Measurements from ENCODE around the gene ICAM2. TPM values are rescaled to one million over a fixed set of nuclear protein-coding genes. Genes with fewer than 3 reads are reported as not detected.
A peak's percentile ranks its signal among the peaks of the same experiment; 100 is the strongest.

The ICAM2 gene
- total and polyA plus RNA-seq, 2 donors (not counting 3 experiments of a cell fraction or from before 2014, with no cell fraction given) = 586 to 2,377 TPM

DNA sequence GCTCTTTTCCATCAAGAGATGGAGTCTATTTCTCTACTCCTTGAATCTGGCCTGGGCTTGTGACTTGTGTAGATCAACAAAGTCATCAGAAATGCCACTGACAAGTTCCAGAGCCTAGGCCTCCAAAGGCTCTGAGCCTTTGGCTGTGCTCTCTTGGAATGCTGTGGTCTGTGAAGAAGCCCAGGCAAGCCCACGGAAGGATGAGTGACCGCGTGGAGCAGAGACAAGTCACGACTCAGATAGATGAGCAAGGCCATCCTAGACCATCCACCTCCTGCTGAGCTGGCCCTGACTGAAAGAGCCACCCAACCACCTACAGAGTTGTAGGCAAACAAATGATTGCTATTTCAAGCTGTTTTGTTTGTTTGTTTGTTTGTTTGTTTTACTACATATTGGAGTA, 11.6 kb upstream of the ICAM2 start:
- FAIRE-seq (no peak), DNase-seq (ENCODE audit: low read depth, low spot score) (no peak)
- H3K36me3 ChIP-seq (ENCODE audit: control insufficient read depth in 2 of 2, extremely low read depth in 1 of 2, insufficient read depth in 2 of 2, low read length in 2 of 2) = no peaks in the 10 kb centered on the region
- H2AFZ ChIP-seq (ENCODE audit: low read depth, low read length) = no peak overlapping the region
- H3K9me3 ChIP-seq (replicated peaks; ENCODE audit: control insufficient read depth, insufficient read depth, low read length) = no peaks in the 10 kb centered on the region
- TF ChIP-seq JUN (IDR thresholded peaks at IDR 0.05; ENCODE audit: borderline replicate concordance, insufficient read depth, insufficient read length, low read depth) (no peak), MYC (IDR thresholded peaks at IDR 0.05; ENCODE audit: low read depth, low read length) (no peak)
- TF ChIP-seq, protein P1, sequence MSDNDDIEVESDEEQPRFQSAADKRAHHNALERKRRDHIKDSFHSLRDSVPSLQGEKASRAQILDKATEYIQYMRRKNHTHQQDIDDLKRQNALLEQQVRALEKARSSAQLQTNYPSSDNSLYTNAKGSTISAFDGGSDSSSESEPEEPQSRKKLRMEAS (IDR thresholded peaks at IDR 0.05; ENCODE audit: insufficient read depth, insufficient read length) = no peak
- no peaks in the 10 kb centered on the region for H3K9me1 ChIP-seq (replicated peaks; ENCODE audit: control insufficient read depth, extremely low read depth, insufficient read depth, low read length)
- no peak overlapping the region for H3K4me3 ChIP-seq (replicated peaks in 1 of 3; ENCODE audit: insufficient read depth in 1 of 3, low read depth in 1 of 3, low read length in 3 of 3)
- dilution Hi-C loops (cut with MboI; ENCODE audit: extremely low pct_ligation_motif_present, low sequenced_read_pairs) = loop anchor here (25.0 kb wide), 1 partner anchor 105 kb away; the partner anchor contains the start of gene ERN1
- H3K4me1 ChIP-seq (ENCODE audit: control insufficient read depth, extremely low read depth, insufficient read depth, low read length) = no peaks in the 10 kb centered on the region
- H3K4me2 ChIP-seq (ENCODE audit: insufficient read depth, low read length) = no peak overlapping the region
- CTCF ChIA-PET = interaction anchor here (15.1 kb wide), 1 partner anchor 100 kb away, joined by 802 read pairs; the partner anchor contains the start of gene ERN1
- no peaks in the 10 kb centered on the region for H3K27me3 ChIP-seq (ENCODE audit: control insufficient read depth in 2 of 2, insufficient read depth in 2 of 2, low read length in 2 of 2)
- BruUV-seq (replicated peaks) = no TSS peak
- intact Hi-C loops (cut with micrococcal nuclease) = no loop called here
- no peaks in the 10 kb centered on the region for H3K79me2 ChIP-seq (ENCODE audit: control insufficient read depth, insufficient read depth, low read length)
- no peak overlapping the region for H3K9ac ChIP-seq (replicated peaks; ENCODE audit: extremely low read depth, insufficient read depth, low read length)
- no peak overlapping the region for H3K27ac ChIP-seq (ENCODE audit: insufficient read depth, low read depth, low read length)
- no peaks in the 10 kb centered on the region for H4K20me1 ChIP-seq (replicated peaks; ENCODE audit: control insufficient read depth, extremely low read depth, insufficient read depth, low read length)
- POLR2A ChIA-PET = no interaction called here

DNA sequence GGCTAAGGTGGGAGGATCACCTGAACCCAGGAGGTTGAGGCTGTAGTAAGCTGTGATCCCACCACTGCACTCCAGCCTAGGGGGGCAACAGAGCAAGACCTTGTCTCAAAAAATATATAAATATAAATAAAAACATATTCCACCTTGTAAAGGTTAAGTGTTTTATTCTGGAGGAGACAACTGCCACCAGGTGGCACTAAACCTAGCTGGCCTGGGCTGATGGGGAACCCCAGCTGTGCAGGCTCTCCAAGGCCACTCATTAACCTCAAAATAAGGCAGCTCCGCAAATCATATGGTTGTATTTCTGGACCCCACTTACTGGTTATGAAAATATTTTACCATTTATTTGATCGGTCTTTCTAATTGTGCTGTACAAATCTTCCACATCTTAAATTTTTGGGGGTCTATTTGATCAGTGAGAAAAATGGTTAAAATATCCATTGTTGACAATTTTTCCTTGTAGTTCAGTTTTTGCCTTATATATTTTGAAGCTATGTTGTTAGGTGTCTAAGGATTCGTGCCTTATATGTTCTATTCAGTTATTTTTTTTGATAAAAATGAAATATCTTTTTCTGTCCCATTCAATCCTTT, 8.5 kb upstream of the ICAM2 start:
- CTCF ChIA-PET = interaction anchor here (0.5 to 15.1 kb wide), 44 partner anchors 9 to 391 kb away, joined by 3 to 802 read pairs (median 7); partner anchors contain the start of genes CSHL1, ERN1, GH1 and ICAM2
- BruUV-seq (replicated peaks) = no TSS peak

More for the DNA sequence above, 8.5 kb upstream of the ICAM2 start:
- FAIRE-seq (peak; percentile 70), DNase-seq (ENCODE audit: low read depth, low spot score) (peak; percentile 67)
- Histone ChIP-seq H3K4me2 (ENCODE audit: insufficient read depth, low read length) (no peak overlapping the region), H3K27me3 (ENCODE audit: control insufficient read depth in 2 of 2, insufficient read depth in 2 of 2, low read length in 2 of 2) (no peaks in the 10 kb centered on the region), H4K20me1 (replicated peaks; ENCODE audit: control insufficient read depth, extremely low read depth, insufficient read depth, low read length) (no peaks in the 10 kb centered on the region), H2AFZ (ENCODE audit: low read depth, low read length) (no peak overlapping the region), H3K9me1 (replicated peaks; ENCODE audit: control insufficient read depth, extremely low read depth, insufficient read depth, low read length) (no peaks in the 10 kb centered on the region), H3K4me3 (replicated peaks in 1 of 3; ENCODE audit: insufficient read depth in 1 of 3, low read depth in 1 of 3, low read length in 3 of 3) (no peak overlapping the region), H3K9me3 (replicated peaks; ENCODE audit: control insufficient read depth, insufficient read depth, low read length) (no peaks in the 10 kb centered on the region), H3K4me1 (ENCODE audit: control insufficient read depth, extremely low read depth, insufficient read depth, low read length) (peaks cover 20% of the 10 kb centered on the region), H3K9ac (replicated peaks; ENCODE audit: extremely low read depth, insufficient read depth, low read length) (no peak overlapping the region), H3K36me3 (ENCODE audit: control insufficient read depth in 2 of 2, extremely low read depth in 1 of 2, insufficient read depth in 2 of 2, low read length in 2 of 2) (no peaks in the 10 kb centered on the region), H3K79me2 (ENCODE audit: control insufficient read depth, insufficient read depth, low read length) (no peaks in the 10 kb centered on the region), H3K27ac (ENCODE audit: insufficient read depth, low read depth, low read length) (no peak overlapping the region)
- dilution Hi-C loops (cut with MboI; ENCODE audit: extremely low pct_ligation_motif_present, low sequenced_read_pairs) = loop anchor here (25.0 kb wide), 1 partner anchor 108 kb away; the partner anchor contains the start of gene ERN1
- POLR2A ChIA-PET = interaction anchor here (0.9 to 1.5 kb wide), 6 partner anchors 8 to 105 kb away, joined by 3 to 12 read pairs (median 4); partner anchors contain the start of genes ERN1 and ICAM2
- TF ChIP-seq, protein P2, sequence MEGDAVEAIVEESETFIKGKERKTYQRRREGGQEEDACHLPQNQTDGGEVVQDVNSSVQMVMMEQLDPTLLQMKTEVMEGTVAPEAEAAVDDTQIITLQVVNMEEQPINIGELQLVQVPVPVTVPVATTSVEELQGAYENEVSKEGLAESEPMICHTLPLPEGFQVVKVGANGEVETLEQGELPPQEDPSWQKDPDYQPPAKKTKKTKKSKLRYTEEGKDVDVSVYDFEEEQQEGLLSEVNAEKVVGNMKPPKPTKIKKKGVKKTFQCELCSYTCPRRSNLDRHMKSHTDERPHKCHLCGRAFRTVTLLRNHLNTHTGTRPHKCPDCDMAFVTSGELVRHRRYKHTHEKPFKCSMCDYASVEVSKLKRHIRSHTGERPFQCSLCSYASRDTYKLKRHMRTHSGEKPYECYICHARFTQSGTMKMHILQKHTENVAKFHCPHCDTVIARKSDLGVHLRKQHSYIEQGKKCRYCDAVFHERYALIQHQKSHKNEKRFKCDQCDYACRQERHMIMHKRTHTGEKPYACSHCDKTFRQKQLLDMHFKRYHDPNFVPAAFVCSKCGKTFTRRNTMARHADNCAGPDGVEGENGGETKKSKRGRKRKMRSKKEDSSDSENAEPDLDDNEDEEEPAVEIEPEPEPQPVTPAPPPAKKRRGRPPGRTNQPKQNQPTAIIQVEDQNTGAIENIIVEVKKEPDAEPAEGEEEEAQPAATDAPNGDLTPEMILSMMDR (IDR thresholded peaks at IDR 0.05; ENCODE audit: extremely low read depth in 1 of 2, insufficient read depth in 1 of 2, low read depth in 1 of 2, low read length in 2 of 2) = peak; percentile 72 to 73
- no peak for TF ChIP-seq POLR2A (IDR thresholded peaks at IDR 0.05; ENCODE audit: low read depth, low read length)
- intact Hi-C loops (cut with micrococcal nuclease) = loop anchor here (1.0 kb wide), 4 partner anchors 32 to 253 kb away; no protein-coding TSS in a partner anchor
